Measurements from ENCODE around the gene PPP1R13B. TPM values are rescaled to one million over a fixed set of nuclear protein-coding genes. Genes with fewer than 3 reads are reported as not detected.

PPP1R13B gene
- polyA plus RNA-seq, 1 of the 3 experiments (the other 2 are of a cell fraction): 5.7 TPM

- no peaks in the 10 kb centered on the region for H3K27me3 ChIP-seq (ENCODE audit: insufficient read depth)
- TF ChIP-seq TCF12 (IDR thresholded peaks at IDR 0.05): no peak
- TF ChIP-seq IRF3 (IDR thresholded peaks at IDR 0.05; ENCODE audit: low read depth, low read length): no peak
- no peak overlapping the region for H3K4me2 ChIP-seq
- no peak overlapping the region for H3K27ac ChIP-seq (ENCODE audit: low read depth in 2 of 2, low read length in 1 of 2)
- peaks cover 0 to 4% of the 10 kb centered on the region in 2 experiments for H3K36me3 ChIP-seq (replicated peaks in 1 of 2; ENCODE audit: control insufficient read depth in 1 of 2, insufficient read depth in 2 of 2, low read length in 1 of 2)
- H3K9me3 ChIP-seq: no peaks in the 10 kb centered on the region
- H4K20me1 ChIP-seq (ENCODE audit: insufficient read depth): peaks cover 40% of the 10 kb centered on the region
- H3K79me2 ChIP-seq (ENCODE audit: insufficient read depth): peaks cover 77% of the 10 kb centered on the region
- H3K4me3 ChIP-seq (ENCODE audit: low read depth in 2 of 2, low read length in 1 of 2): no peak overlapping the region
- DNase-seq: no peak
- H2AFZ ChIP-seq (ENCODE audit: low read depth): no peak overlapping the region
- H3K4me1 ChIP-seq (ENCODE audit: control insufficient read depth in 1 of 2, insufficient read depth in 2 of 2, low read depth in 1 of 2, low read length in 1 of 2): peaks cover 3 to 12% of the 10 kb centered on the region in 2 experiments; a peak in 1 of 4 replicates
- WGBS (ENCODE audit: low lambda C conversion rate): 90% methylated on average over 8 of the region's 8 CpGs
- H3K9ac ChIP-seq: no peak overlapping the region
- H3F3A ChIP-seq (replicated peaks; ENCODE audit: insufficient read depth): no peaks in the 10 kb centered on the region
- no peaks in the 10 kb centered on the region for H3K9me2 ChIP-seq
- ChIA-PET POLR2A (no interaction called here), CTCF (interaction anchor here (0.6 kb wide), 1 partner anchor 209 kb away, joined by 3 read pairs; no protein-coding TSS in a partner anchor)
Measured at GRCh38 chr14:103719751-103720150, 127.6 kb downstream of the PPP1R13B start.

GRCh38 chr14:103718572-103718971 lies 128.8 kb downstream of the PPP1R13B start:
- no peak for DNase-seq
- 90% methylated on average over 16 of the region's 16 CpGs for whole genome bisulfite sequencing (ENCODE audit: low lambda C conversion rate)
- H3K4me3 ChIP-seq (ENCODE audit: low read depth in 2 of 2, low read length in 1 of 2): no peak overlapping the region
- H3K9ac ChIP-seq: no peak overlapping the region
- TF ChIP-seq USF2 (IDR thresholded peaks at IDR 0.05; ENCODE audit: borderline replicate concordance, low read depth, low read length) (no peak), NFIC (IDR thresholded peaks at IDR 0.05; ENCODE audit: borderline replicate concordance) (no peak), FOXJ3 (CRISPR knock-in tag; IDR thresholded peaks at IDR 0.05) (no peak), EZH2phosphoT487 (IDR thresholded peaks at IDR 0.05; ENCODE audit: borderline replicate concordance, low read depth) (no peak), TEAD4 (IDR thresholded peaks at IDR 0.05; ENCODE audit: borderline replicate concordance, insufficient read depth) (no peak), MXI1 (IDR thresholded peaks at IDR 0.05; ENCODE audit: low read depth, low read length) (no peak), RCOR1 (IDR thresholded peaks at IDR 0.05; ENCODE audit: low read length) (no peak), TCF12 (IDR thresholded peaks at IDR 0.05) (no peak), RFX5 (IDR thresholded peaks at IDR 0.05; ENCODE audit: low read length) (no peak), PBX3 (IDR thresholded peaks at IDR 0.05) (no peak), SIN3A (IDR thresholded peaks at IDR 0.05; ENCODE audit: borderline replicate concordance, low read depth, low read length) (no peak), RAD21 (IDR thresholded peaks at IDR 0.05; ENCODE audit: low read length) (no peak), MEF2A (IDR thresholded peaks at IDR 0.05; ENCODE audit: borderline replicate concordance, low read depth) (no peak), GATA2 (CRISPR knock-in tag; IDR thresholded peaks at IDR 0.05) (no peak)
- ChIA-PET CTCF (no interaction called here), POLR2A (no interaction called here)
- peaks cover 0 to 4% of the 10 kb centered on the region in 2 experiments for H3K36me3 ChIP-seq (replicated peaks in 1 of 2; ENCODE audit: control insufficient read depth in 1 of 2, insufficient read depth in 2 of 2, low read length in 1 of 2)
- H3K79me2 ChIP-seq (ENCODE audit: insufficient read depth): peaks cover 88% of the 10 kb centered on the region
- H3K9me3 ChIP-seq: no peaks in the 10 kb centered on the region
- no peak overlapping the region for H3K4me2 ChIP-seq
- H4K20me1 ChIP-seq (ENCODE audit: insufficient read depth): peaks cover 40% of the 10 kb centered on the region
- H3K9me2 ChIP-seq: no peaks in the 10 kb centered on the region
- H2AFZ ChIP-seq (ENCODE audit: low read depth): no peak overlapping the region
- H3K27ac ChIP-seq (ENCODE audit: low read depth in 2 of 2, low read length in 1 of 2): no peak overlapping the region
- no peaks in the 10 kb centered on the region for H3K27me3 ChIP-seq (ENCODE audit: insufficient read depth)
- no peaks in the 10 kb centered on the region for H3F3A ChIP-seq (replicated peaks; ENCODE audit: insufficient read depth)
- H3K4me1 ChIP-seq (ENCODE audit: control insufficient read depth in 1 of 2, insufficient read depth in 2 of 2, low read depth in 1 of 2, low read length in 1 of 2): peaks cover 11 to 20% of the 10 kb centered on the region in 2 experiments; a peak in 2 of 4 replicates
